ENCODE measurements around the gene IFIT2.

Gene IFIT2

DNA sequence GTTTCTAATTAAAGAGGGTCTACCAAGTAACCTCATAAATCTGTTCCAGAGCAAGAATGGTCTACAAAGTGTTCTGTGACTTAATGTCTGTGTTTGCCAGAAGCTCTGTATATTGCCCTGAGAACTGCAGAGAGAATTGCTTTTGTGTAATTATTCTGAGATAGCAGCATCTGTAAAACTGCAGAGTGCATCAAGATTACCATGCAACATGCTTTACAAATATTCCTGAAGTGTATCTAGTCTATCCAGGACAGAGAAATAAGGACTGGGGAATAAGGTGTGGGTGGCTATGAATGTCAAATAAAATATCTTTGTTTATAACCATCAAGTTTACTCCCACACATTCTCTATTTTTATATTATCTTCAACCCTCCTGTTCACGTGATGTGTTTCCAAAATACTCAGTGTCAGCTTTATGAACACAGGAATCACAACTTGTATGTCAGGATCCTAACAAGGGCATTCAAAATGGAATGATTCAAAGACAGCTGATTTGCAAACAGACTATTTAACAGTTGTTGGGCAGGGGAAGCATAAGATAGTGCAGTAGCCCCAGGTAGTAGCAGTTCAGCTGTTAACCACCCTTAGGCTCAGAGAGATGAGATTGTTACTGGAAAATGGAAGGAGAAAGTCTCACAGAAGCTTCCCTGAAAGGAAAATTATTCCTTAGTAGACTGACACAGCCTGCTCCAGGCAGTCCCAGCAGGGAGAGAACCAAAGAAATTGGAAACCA lies 35.0 kb upstream of the IFIT2 start:
- DNase-seq (ENCODE audit: insufficient read length) = no peak
- FAIRE-seq = no peak
- TF ChIP-seq POLR2A (IDR thresholded peaks at IDR 0.05; ENCODE audit: low read depth, low read length) (no peak), POLR2AphosphoS5 (IDR thresholded peaks at IDR 0.05; ENCODE audit: low read depth, low read length) (no peak), TAF1 (IDR thresholded peaks at IDR 0.05; ENCODE audit: borderline replicate concordance, low read depth, low read length) (no peak)

- DNase-seq (ENCODE audit: insufficient read length) (no peak), FAIRE-seq (no peak)
- TF ChIP-seq POLR2A (IDR thresholded peaks at IDR 0.05; ENCODE audit: low read depth, low read length) (no peak), TAF1 (IDR thresholded peaks at IDR 0.05; ENCODE audit: borderline replicate concordance, low read depth, low read length) (no peak), POLR2AphosphoS5 (IDR thresholded peaks at IDR 0.05; ENCODE audit: low read depth, low read length) (no peak)
Measured at GRCh38 chr10:89269433-89270152, 32.3 kb upstream of the IFIT2 start.

GRCh38 chr10:89270153-89270483 lies 31.7 kb upstream of the IFIT2 start:
- no peak for FAIRE-seq
- TF ChIP-seq POLR2AphosphoS5 (IDR thresholded peaks at IDR 0.05; ENCODE audit: low read depth, low read length) = no peak
- no peak for TF ChIP-seq POLR2A (IDR thresholded peaks at IDR 0.05; ENCODE audit: low read depth, low read length)
- no peak for TF ChIP-seq TAF1 (IDR thresholded peaks at IDR 0.05; ENCODE audit: borderline replicate concordance, low read depth, low read length)
- DNase-seq (ENCODE audit: insufficient read length) = no peak

DNA sequence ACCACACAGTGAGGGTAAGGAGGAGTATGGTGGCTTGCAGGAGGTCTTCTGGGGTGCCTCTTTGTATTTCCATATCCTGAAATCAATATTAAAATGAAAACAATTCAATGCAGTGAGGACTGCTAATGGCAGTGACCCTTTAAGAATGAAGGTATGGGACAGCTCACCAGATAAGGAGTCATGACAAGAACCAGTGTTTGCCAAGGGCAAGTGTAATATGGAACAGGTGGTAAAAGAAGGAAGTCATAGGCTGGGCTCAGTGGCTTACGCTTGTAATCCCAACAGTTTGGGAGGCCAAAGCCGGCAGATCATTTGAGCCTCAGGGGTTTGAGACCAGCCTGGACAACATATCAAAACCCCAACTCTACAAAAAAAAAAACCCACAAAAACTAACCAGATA lies 30.3 kb upstream of the IFIT2 start:
- FAIRE-seq = no peak

GRCh38 chr10:89273680-89274079 lies 28.2 kb upstream of the IFIT2 start:
- no peak for FAIRE-seq
- no peak for TF ChIP-seq POLR2AphosphoS5 (IDR thresholded peaks at IDR 0.05; ENCODE audit: low read depth, low read length)
- TF ChIP-seq POLR2A (IDR thresholded peaks at IDR 0.05; ENCODE audit: low read depth, low read length) = no peak
- no peak for TF ChIP-seq TAF1 (IDR thresholded peaks at IDR 0.05; ENCODE audit: borderline replicate concordance, low read depth, low read length)
- no peak for DNase-seq (ENCODE audit: insufficient read length)

More for the DNA sequence above, 30.3 kb upstream of the IFIT2 start:
- no peak for TF ChIP-seq TAF1 (IDR thresholded peaks at IDR 0.05; ENCODE audit: borderline replicate concordance, low read depth, low read length)
- TF ChIP-seq POLR2AphosphoS5 (IDR thresholded peaks at IDR 0.05; ENCODE audit: low read depth, low read length) = no peak
- no peak for TF ChIP-seq POLR2A (IDR thresholded peaks at IDR 0.05; ENCODE audit: low read depth, low read length)
- DNase-seq (ENCODE audit: insufficient read length) = no peak

DNA sequence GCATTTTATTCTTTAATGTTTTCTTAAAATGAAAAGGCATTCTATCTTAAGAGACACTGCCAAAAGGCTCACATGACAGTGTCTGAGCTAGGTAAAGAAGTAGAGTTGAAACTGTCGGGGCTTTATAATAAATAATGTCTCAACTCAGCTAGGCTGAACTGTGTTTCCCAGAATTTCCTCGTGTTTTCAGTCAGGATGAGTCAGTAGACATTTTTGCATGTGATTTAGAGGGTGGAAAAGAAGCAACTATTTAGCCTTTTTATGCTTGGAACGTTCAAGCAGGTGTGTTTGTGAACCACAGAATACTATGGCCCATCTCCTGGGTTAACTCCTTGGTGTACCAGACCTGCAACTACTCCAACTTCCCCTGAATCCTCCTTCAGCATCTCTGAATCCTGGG lies 26.9 kb upstream of the IFIT2 start:
- no peak for TF ChIP-seq POLR2A (IDR thresholded peaks at IDR 0.05; ENCODE audit: low read depth, low read length)
- TF ChIP-seq TAF1 (IDR thresholded peaks at IDR 0.05; ENCODE audit: borderline replicate concordance, low read depth, low read length) = no peak
- no peak for TF ChIP-seq POLR2AphosphoS5 (IDR thresholded peaks at IDR 0.05; ENCODE audit: low read depth, low read length)
- FAIRE-seq = no peak
- no peak for DNase-seq (ENCODE audit: insufficient read length)

DNA sequence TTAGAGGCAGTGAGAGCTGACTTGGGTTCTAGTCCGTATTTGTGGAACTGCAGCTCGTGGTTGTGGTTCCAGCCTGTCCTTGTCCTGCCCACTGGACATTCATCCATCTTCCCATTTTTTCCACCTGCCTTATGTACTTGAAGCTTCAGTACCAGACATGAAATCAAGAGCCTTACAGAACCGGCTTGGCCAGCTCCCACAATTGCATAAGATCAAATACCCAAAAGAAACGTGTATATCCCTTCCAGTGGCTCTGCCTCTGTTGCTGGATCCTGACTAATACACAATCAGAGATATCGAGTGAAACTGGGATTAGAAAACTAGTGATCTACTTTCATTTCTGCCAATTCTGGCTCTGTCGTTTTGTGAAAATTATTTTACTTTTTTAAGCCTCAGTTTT lies 26.5 kb upstream of the IFIT2 start:
- DNase-seq (ENCODE audit: insufficient read length) = no peak
- FAIRE-seq = no peak
- TF ChIP-seq POLR2AphosphoS5 (IDR thresholded peaks at IDR 0.05; ENCODE audit: low read depth, low read length) = no peak
- TF ChIP-seq TAF1 (IDR thresholded peaks at IDR 0.05; ENCODE audit: borderline replicate concordance, low read depth, low read length) = no peak
- TF ChIP-seq POLR2A (IDR thresholded peaks at IDR 0.05; ENCODE audit: low read depth, low read length) = no peak

DNA sequence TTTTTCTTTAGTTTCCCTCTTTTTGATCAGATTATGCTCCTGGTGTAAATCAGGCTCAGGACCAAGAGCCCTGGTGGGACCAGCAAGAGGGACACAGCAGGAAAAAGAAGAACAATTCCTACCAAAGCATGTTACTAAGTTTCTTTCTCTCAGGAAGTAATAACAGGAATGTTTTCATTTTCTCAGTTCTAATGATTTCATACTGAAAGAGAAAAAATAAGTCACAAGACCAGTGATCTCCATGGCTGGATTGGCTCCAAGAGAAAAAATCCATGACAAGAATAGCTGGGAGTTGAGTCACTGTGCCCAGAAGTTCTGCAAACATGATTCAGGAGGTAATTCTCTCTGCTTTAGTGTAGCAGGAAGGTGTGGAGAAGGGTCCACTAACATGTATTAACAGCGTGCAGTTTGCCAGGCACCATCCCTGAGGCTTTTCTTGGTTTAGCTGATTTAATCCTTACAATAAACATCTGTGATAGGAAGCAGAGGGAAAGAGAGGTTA lies 23.8 kb upstream of the IFIT2 start:
- FAIRE-seq (no peak), DNase-seq (ENCODE audit: insufficient read length) (no peak)
- TF ChIP-seq TAF1 (IDR thresholded peaks at IDR 0.05; ENCODE audit: borderline replicate concordance, low read depth, low read length) (no peak), POLR2AphosphoS5 (IDR thresholded peaks at IDR 0.05; ENCODE audit: low read depth, low read length) (no peak), POLR2A (IDR thresholded peaks at IDR 0.05; ENCODE audit: low read depth, low read length) (no peak)

DNA sequence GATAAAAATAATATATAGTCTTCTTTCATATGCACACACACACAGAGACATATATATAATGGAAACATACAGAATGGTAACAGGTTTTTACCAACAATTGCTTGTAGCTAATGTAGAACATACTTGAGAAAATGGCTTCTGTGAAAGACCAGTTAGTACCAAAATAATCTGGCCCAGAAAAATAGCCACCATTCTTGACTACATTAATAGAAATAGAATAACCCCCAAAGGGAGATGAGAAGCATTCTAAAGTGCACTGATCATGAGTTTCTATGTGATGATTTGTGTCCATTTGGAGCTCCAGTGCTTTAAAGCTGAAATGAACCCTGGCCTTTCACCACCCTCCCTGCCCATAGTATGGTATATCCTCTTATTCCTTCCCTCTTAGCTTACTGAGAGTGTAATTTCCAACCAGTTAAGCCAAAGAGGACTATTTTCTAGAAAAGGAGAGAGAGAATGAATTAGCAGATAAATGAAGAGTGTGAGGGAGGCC lies 22.9 kb upstream of the IFIT2 start:
- TF ChIP-seq TAF1 (IDR thresholded peaks at IDR 0.05; ENCODE audit: borderline replicate concordance, low read depth, low read length) (no peak), POLR2AphosphoS5 (IDR thresholded peaks at IDR 0.05; ENCODE audit: low read depth, low read length) (no peak), POLR2A (IDR thresholded peaks at IDR 0.05; ENCODE audit: low read depth, low read length) (no peak)
- no peak for DNase-seq (ENCODE audit: insufficient read length)
- no peak for FAIRE-seq

DNA sequence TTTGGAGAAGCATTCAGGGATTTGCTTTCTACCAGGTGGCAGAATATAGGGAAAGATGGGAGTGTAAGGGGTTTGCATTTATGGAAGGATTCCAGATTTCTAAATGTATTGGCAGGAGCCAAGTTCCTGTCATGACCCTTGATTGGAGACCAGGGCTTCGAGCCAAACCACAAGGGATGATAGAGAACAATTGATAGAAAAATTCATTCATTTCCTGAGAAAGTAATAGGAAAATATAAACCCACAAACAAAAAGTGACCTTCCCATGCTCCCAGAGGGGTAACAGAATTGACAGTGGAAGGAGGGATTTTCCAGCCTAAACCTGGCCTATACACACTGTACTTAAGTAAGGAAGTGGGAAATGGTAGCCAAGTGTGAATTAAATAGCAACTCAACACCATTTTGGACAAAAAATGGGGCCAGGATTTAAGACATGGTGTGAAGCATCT lies 22.4 kb upstream of the IFIT2 start:
- FAIRE-seq = no peak
- DNase-seq (ENCODE audit: insufficient read length) = no peak

DNA sequence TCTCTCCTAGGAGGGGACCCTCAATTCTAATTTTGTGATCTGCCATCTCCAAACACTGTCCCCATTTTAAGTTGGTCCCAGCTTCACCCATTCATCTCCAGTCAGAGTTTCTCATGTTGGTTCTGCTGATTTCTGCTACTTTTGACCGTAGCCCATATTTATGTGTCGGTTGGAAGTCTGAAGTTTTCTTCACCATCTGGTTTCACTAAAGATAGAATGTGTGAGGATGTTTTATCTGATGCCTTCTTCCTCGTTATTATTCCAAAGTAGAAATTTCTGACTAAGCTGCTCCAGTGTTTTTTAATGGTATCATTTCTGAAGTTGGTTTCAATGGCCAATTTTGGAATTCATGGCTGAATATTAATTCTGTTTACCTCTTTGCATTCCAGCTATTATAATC lies 21.3 kb upstream of the IFIT2 start:
- no peak for FAIRE-seq
- DNase-seq (ENCODE audit: insufficient read length) = no peak
- TF ChIP-seq POLR2A (IDR thresholded peaks at IDR 0.05; ENCODE audit: low read depth, low read length) (no peak), TAF1 (IDR thresholded peaks at IDR 0.05; ENCODE audit: borderline replicate concordance, low read depth, low read length) (no peak), POLR2AphosphoS5 (IDR thresholded peaks at IDR 0.05; ENCODE audit: low read depth, low read length) (no peak)

More for the DNA sequence above, 22.4 kb upstream of the IFIT2 start:
- no peak for TF ChIP-seq POLR2AphosphoS5 (IDR thresholded peaks at IDR 0.05; ENCODE audit: low read depth, low read length)
- no peak for TF ChIP-seq TAF1 (IDR thresholded peaks at IDR 0.05; ENCODE audit: borderline replicate concordance, low read depth, low read length)
- no peak for TF ChIP-seq POLR2A (IDR thresholded peaks at IDR 0.05; ENCODE audit: low read depth, low read length)
